Hepatocyte (in vitro differentiated cells): ENCODE measurements around the gene ST6GALNAC2. TPM values are rescaled to one million over a fixed set of nuclear protein-coding genes. Genes with fewer than 3 reads are reported as not detected.

Experiments used
- DNase-seq: peaks from one replicate; pipeline ENCODE4 v3.0.0-alpha.2; 2016; ENCODE audit warnings: low spot score
- H2AFZ ChIP-seq: fragments of 200-600 bp; sonication (generic); 2 replicates; pipeline ENCODE4 v1.6.0; 2016; ENCODE audit warnings: antibody characterized with exemption, mild to moderate bottlenecking
- H3K27ac ChIP-seq: fragments of 200-600 bp; sonication (generic); 2 replicates; pipeline ENCODE4 v1.5.1; 2016; ENCODE audit warnings: mild to moderate bottlenecking
- H3K27me3 ChIP-seq: fragments of 200-600 bp; sonication (generic); 2 replicates; pipeline ENCODE4 v1.6.1; 2016
- H3K36me3 ChIP-seq: fragments of 200-600 bp; sonication (generic); replicated peaks from 2 replicates; pipeline ENCODE4 v1.5.1; 2016; ENCODE audit warnings: low read depth; ENCODE audit not compliant: insufficient read depth
- H3K4me1 ChIP-seq: fragments of 200-600 bp; sonication (generic); 2 replicates; pipeline ENCODE4 v1.5.1; 2016; ENCODE audit warnings: mild to moderate bottlenecking, moderate library complexity; ENCODE audit not compliant: insufficient read depth
- H3K4me2 ChIP-seq: fragments of 200-600 bp; sonication (generic); 2 replicates; pipeline ENCODE4 v1.6.0; 2016
- H3K4me3 ChIP-seq: fragments of 200-600 bp; sonication (generic); 2 replicates; pipeline ENCODE4 v1.5.1; 2016; ENCODE audit warnings: mild to moderate bottlenecking
- H3K79me2 ChIP-seq: fragments of 200-600 bp; sonication (generic); 2 replicates; pipeline ENCODE4 v1.6.0; 2017; ENCODE audit warnings: mild to moderate bottlenecking
- H3K9me2 ChIP-seq: fragments of 200-600 bp; sonication (generic); replicated peaks from 2 replicates; pipeline ENCODE4 v1.6.0; 2017; ENCODE audit warnings: mild to moderate bottlenecking; ENCODE audit not compliant: insufficient read depth
- H3K9me3 ChIP-seq: fragments of 200-600 bp; sonication (generic); 2 replicates; pipeline ENCODE4 v1.5.1; 2016; ENCODE audit warnings: low read depth, mild to moderate bottlenecking
- H4K20me1 ChIP-seq: fragments of 200-600 bp; sonication (generic); 2 replicates; pipeline ENCODE4 v1.6.0; 2016; ENCODE audit warnings: mild to moderate bottlenecking; ENCODE audit not compliant: insufficient read depth, poor library complexity, severe bottlenecking
- CTCF ChIP-seq: fragments of 200-600 bp; sonication (generic); IDR thresholded peaks from 2 replicates; pipeline ENCODE4 v1.5.1; 2016; ENCODE audit warnings: antibody characterized with exemption, mild to moderate bottlenecking; ENCODE audit not compliant: poor library complexity
- EZH2 ChIP-seq: fragments of 200-600 bp; sonication (generic); IDR thresholded peaks from 2 replicates; pipeline ENCODE4 v1.6.1; 2016; ENCODE audit warnings: antibody characterized with exemption, mild to moderate bottlenecking, borderline replicate concordance
- EZH2phosphoT487 ChIP-seq: fragments of 200-600 bp; sonication (generic); IDR thresholded peaks from one replicate; pipeline ENCODE4 v1.6.1; 2018; ENCODE audit warnings: antibody characterized with exemption, mild to moderate bottlenecking, low read depth, moderate library complexity; ENCODE audit not compliant: unreplicated experiment, severe bottlenecking
- WGBS: methylation state at CpG from one replicate; pipeline ENCODE4 v1.1.6; 2016; ENCODE audit warnings: low lambda C conversion rate; ENCODE audit errors: missing lambda C conversion rate; 5-methylcytosine and 5-hydroxymethylcytosine counted together
- polyA plus RNA-seq: library from polyadenylated mRNA; unstranded; fragments of >200 nt; fragmentation: Nextera tagmentation; extraction: Ambion mirVana; gene quantifications from 2 replicates; pipeline ENCODE4 v1.2.1, GENCODE V29; 2016
- total RNA-seq: library from RNA; depleted of rRNA; stranded (reverse); fragments of >200 nt; gene quantifications from 2 replicates; pipeline ENCODE4 v1.2.3, GENCODE V29; 2014

Gene ST6GALNAC2
- total and polyA plus RNA-seq, 2 experiments from 2014 or later: 1.4 to 1.8 TPM

GRCh38 chr17:76631821-76632565 is 46.3 kb upstream of the ST6GALNAC2 start:
- WGBS: 57% methylated on average over 10 of the region's 10 CpGs
- no peaks in the 10 kb centered on the region for H3K9me3 ChIP-seq
- peak; percentile 61 for DNase-seq
- H3K27me3 ChIP-seq: no peaks in the 10 kb centered on the region
- no peaks in the 10 kb centered on the region for H3K79me2 ChIP-seq
- H3K36me3 ChIP-seq: no peaks in the 10 kb centered on the region
- H4K20me1 ChIP-seq: no peaks in the 10 kb centered on the region
- no peak for TF ChIP-seq CTCF
- TF ChIP-seq EZH2phosphoT487: no peak
- TF ChIP-seq EZH2: no peak
- H3K4me2 ChIP-seq: no peak overlapping the region
- H3K27ac ChIP-seq: peak overlapping the region; percentile 70
- H3K4me3 ChIP-seq: no peak overlapping the region
- H3K4me1 ChIP-seq: peaks cover 10% of the 10 kb centered on the region
- H2AFZ ChIP-seq: no peak overlapping the region
- H3K9me2 ChIP-seq: no peaks in the 10 kb centered on the region

- TF ChIP-seq CTCF (no peak), EZH2phosphoT487 (no peak), EZH2 (no peak)
- no peak for DNase-seq
- H3K9me3 ChIP-seq: no peaks in the 10 kb centered on the region
- H3K79me2 ChIP-seq: no peaks in the 10 kb centered on the region
- 63% methylated on average over 6 of the region's 6 CpGs for WGBS
- no peaks in the 10 kb centered on the region for H3K9me2 ChIP-seq
- H3K4me1 ChIP-seq: peaks cover 10% of the 10 kb centered on the region
- no peaks in the 10 kb centered on the region for H4K20me1 ChIP-seq
- H3K27me3 ChIP-seq: no peaks in the 10 kb centered on the region
- no peak overlapping the region for H3K4me2 ChIP-seq
- no peak overlapping the region for H2AFZ ChIP-seq
- H3K36me3 ChIP-seq: no peaks in the 10 kb centered on the region
- H3K4me3 ChIP-seq: no peak overlapping the region
- no peak overlapping the region for H3K27ac ChIP-seq
Observed at GRCh38 chr17:76630151-76630550, 44.5 kb upstream of the ST6GALNAC2 start.

GRCh38 chr17:76627510-76627909 is 41.9 kb upstream of the ST6GALNAC2 start:
- Histone ChIP-seq H3K79me2 (no peaks in the 10 kb centered on the region), H3K4me3 (no peak overlapping the region), H3K9me3 (no peaks in the 10 kb centered on the region), H3K4me1 (peaks cover 5% of the 10 kb centered on the region), H3K4me2 (no peak overlapping the region), H3K27ac (no peak overlapping the region), H3K36me3 (no peaks in the 10 kb centered on the region), H4K20me1 (no peaks in the 10 kb centered on the region), H3K27me3 (no peaks in the 10 kb centered on the region), H3K9me2 (no peaks in the 10 kb centered on the region), H2AFZ (no peak overlapping the region)
- 95% methylated on average over 13 of the region's 13 CpGs for WGBS
- TF ChIP-seq EZH2phosphoT487: no peak
- TF ChIP-seq EZH2: no peak
- TF ChIP-seq CTCF: no peak
- DNase-seq: no peak
